Fibroblast of the conjunctiva (primary cell): ENCODE data around the gene CDH22.

Source experiments
- DNase-seq: peaks from one replicate; pipeline ENCODE4 v3.0.0-alpha.2; 2010; ENCODE audit warnings: low read depth

Gene CDH22

DNA sequence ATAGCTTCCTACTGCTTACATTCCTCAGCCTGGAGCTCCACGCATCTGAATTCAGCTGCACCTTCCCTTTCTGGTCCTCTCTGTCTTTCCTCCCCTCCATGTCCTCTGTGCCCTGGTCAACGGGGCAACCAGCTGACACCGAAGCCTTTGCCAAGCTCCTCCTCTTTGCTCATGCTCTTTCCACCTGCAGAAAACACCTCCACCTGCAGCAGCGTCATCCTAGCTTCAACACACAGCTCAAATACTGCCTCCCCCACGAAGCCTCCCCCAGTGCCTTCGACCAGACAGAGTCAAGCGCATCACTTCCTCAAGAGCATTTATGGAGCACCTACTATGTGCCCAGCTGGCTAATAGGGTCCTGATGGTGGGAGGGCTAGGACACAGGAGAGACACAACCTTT is 9.2 kb downstream of the CDH22 start:
- no peak for DNase-seq

DNA sequence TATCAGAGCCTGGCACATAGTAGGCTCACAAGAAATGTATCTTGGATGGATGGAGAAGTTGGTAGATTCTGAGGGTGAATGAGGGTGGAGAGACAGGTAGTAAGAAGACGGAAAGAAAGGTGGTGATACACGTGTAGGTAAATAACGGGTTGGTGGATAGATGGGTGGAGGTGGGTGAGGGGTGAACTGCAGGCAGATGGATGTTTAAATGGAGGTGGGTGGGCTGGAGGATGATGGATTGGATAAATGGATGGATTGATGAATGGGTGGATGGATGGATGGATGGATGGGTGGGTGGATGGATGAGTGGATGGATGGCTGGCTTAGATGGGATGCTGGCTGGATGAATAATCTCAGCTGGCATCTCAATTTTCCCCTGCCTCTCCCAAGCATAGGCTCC is 9.9 kb downstream of the CDH22 start:
- no peak for DNase-seq

DNA sequence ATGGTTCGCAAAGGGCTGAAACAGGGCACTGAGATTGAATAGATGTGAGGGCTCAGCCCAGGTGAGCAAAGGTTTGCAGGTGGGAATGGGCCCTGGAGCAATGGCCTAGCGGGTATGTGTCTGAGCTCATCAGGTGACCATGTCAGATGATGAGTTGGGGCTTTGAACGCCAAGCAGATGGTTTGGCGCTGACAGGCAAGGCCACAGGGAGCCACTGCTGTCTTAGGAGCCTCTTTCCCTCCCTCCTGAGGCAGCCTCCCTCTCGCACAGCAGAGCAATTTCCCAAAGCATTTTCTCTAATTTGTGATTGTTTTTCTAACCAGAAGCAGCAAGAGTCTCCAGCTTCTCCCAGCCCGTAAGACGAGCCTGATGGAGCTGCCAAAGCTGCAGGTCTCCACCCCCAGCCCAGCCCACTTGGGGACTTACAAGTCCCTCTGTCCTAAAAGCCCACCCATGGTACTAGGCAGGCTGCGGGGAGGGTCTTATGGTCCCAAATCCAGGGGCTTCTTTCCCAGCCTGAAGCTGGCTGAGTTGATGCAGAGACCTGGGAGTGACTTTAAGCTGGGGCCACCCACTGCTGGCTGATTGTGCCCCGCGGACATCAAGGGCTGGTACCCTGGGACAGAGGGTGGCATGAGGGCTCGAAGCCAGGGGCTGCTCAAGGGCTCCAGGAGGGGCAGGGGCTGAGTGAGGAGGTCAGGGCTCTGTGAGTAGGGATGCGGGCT is 11.6 kb downstream of the CDH22 start:
- DNase-seq = no peak

DNA sequence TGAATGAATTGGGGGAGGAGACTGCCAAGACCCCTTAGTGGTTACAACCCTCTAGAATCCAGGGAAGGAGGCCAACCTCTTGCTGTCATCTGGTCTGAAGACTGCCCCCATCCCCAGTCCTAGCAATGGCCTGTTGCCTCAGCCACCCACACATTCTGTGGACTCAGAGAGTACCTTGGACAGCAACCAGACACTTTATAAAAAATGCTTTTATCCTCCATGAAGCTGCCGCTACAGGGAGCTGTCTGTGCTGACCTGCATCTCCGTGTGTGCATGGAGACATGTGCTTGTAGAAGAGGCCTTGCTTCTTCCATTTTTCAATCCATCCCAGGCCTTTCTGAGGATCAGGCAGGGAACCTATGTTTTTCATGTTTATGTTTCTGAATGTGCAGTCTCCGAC is 15.2 kb downstream of the CDH22 start:
- DNase-seq = no peak

DNA sequence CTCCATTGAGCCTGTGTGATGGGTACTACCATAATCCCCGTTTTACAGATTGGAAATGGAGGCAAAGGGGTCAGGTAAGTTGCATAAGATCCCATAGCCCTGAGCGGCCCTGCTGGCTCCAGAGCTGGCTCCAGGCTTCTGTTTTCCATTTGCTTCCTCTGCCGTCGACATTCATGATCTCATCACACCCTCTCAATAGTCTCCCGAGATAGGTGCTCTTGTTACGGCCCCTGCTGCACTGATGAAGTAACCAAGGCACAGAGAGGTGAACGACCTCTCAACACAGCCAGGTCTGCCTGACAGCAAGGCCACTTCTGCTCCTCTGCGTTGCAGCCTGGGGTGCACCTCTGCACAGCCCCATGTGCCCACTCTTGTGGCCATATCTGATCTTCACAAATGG is 16.9 kb downstream of the CDH22 start:
- DNase-seq = no peak

DNA sequence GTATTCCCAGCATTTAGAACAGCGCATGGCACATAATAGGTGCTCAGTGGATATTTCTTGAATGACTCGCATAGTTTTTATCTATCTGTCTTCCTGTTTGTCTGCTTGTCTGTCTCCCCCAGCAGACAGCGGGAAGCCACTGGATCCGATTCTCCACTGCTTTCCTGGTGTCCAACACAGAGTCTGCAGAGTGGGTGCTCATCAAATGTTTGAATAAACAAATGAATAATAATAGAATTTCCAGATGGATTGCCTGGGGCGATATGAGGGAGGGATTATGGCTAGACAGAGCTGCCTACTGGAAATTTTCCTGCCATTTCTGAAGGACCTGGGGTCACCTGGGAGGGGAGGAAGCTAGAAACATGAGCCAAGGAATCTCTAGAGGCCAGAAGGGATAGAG is 18.9 kb downstream of the CDH22 start:
- DNase-seq = no peak

DNA sequence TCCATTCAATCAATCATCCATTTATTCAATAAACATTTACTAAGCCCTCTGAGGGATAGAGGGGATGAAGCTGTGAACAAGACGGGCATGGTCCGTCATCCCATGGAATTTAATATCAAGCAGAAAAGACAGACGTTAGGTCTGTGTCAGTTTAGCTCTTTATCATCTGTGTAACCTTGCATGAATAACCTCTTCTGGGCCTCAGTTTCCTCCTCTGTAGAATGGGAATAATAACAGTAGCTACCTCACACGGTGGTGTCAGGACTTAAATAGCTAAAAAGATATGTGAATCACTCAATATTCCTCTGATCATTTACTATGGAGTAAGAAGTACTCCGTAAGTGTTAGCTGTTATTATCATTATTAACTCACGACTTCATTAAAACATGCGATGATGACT is 21.3 kb downstream of the CDH22 start:
- DNase-seq = no peak

DNA sequence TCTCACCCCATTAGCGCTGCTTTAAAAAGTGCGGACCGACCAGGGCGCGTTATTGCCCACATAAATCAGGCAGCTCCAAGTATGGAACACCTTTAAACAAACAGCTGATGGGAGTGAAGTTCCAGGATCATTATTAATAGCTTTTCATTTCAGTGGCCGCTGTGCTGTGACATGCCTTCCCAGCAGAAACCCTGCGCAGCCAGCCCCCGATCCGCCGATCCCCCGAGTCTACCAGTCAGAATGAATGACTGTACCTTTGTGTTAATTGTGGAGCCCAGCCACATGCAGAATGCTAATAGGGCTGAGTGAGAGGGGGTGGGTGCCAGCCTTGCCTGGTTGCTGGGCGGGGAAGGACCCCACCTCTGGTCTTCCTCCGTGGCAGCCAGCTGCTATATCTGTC is 21.9 kb downstream of the CDH22 start:
- DNase-seq = no peak

DNA sequence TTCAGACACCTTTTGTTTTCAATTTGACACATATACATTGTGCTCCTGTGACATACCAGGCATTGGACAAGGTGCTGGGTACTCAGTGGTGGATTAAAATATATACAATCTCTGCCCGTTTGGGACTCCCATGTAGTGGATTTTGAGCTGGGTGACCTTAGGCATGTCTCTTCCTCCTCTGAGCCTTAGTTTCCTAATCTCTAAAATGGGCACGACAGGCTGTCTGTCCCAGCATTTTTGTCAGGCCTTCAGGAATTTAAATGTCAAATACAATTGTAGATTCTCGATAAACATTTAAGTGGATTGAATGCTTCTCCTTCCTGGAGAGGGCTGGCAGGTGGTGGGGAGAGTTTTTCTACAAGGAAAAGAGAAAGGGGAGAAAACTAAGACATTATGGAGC is 22.6 kb downstream of the CDH22 start:
- DNase-seq = no peak

DNA sequence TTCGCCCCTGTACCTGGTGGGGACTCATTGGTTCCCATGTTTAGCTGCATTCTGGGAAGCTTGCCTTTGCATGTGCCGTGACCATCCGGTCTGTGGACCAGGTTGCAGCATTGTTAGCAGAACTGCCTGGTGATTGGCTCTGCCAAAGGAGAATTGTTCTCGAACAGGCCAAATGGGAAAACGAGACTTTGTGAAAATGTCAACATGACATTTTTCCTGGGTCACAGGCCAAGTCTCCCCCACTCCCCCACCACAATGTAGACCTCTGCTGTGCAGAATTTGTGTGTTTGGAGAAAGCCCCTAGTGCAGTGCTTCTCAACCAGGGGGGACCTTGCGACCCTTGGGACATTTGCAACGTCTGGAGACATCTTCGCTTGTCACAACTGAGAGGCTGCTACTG is 23.2 kb downstream of the CDH22 start:
- no peak for DNase-seq

DNA sequence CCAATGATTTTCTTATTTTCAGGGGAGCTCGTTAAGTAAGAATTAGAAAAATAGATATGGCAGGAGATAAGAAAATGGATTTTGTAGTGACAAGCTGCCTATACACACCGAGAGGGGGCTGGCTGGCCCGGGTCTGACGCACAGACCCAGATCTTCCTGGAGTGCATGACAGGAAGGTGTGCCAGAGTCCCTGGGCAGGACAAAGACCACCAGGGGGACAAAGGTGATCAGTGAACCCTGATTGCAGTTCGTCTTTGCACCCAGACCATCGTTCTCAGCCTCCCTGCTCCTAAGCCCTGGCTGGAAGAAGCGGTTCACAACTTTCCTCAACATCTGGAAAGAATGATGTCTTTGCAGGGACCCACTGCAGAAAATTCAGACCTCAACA is 24.3 kb downstream of the CDH22 start:
- DNase-seq = no peak

DNA sequence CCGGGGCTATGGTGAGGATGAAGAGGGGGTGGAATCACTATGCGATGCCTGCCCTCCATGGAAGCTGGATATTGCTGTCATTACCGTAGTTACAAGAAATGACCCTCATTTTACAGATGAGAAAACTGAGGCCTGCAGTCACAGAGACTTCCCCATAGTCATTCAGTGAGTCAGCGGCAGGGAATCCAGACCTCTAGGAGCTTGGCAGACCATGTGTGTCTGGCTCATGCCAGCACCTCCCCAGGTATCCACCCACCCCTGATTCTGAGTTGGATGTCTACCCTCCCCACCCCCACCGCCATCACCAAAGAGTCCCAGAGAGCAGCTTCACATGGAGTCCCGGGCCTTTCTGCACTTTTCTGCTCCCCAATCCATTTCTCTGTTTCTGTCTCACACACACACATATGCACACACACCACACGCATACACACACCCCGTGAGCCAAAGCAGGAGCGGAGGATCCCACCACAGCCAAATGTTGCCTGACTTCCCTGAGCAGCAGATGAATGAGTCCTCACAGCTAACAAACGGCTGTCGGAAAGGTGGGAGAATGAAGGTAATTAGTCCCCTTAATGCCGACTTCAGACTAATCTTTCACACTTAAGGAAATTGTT is 24.8 kb downstream of the CDH22 start:
- no peak for DNase-seq

DNA sequence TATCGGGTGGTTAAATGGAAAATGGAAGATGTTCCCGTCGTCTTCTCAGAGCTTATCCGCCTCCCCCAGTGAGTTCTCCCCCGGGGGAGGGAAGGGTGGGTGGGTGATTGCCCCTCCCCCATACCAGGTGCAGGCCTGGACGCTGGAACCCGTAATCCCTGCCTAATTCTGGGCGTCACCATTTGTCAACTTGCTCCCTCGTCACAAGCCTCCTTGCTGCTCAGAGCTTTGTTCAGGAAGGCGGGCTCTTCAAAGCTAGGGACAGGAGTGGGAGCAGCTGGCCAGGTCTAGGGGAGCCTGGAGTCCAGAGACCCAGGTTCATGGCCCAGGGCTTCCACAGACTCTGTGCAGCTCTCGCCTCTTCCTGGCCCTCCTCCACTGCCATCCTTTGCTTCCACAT is 25.6 kb downstream of the CDH22 start:
- DNase-seq = no peak

DNA sequence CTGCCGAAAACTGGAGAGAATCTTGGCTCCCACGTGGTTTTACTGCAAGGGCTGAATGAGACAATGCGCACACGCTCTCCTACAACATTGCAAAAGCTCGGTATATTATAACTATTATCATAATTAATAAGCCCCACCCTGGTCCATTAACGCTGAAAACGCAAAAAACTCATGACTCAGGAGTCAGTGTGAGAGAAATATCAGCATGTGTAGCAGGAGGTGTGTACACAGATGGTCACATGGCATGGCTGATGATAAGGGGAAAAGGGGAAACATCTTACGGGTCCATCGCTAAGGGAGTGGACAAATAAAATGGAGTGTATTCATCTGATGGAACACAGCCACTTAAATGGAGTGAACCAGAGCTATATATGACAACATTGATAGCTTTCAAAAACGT is 29.2 kb downstream of the CDH22 start:
- no peak for DNase-seq

DNA sequence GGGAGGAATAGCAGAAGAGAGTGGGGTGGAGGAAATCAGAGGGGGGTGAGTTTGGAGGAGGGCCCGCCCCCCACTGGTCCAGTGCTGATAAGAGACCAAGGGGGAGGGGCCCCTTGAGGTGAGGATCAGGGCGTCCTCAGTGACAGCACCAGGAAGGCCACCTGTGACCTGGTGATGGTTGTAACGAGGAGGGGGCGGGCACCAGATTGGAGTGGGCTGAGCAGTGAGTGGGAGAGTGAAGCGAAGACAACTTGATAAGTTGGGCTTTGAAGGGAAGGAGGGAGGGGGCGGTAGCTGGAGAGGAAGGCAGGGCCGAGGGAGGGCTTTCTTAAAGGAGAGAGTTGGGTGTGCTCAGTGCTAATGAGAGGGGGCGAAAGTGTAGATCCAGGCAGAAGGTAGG is 30.7 kb downstream of the CDH22 start:
- DNase-seq = no peak

DNA sequence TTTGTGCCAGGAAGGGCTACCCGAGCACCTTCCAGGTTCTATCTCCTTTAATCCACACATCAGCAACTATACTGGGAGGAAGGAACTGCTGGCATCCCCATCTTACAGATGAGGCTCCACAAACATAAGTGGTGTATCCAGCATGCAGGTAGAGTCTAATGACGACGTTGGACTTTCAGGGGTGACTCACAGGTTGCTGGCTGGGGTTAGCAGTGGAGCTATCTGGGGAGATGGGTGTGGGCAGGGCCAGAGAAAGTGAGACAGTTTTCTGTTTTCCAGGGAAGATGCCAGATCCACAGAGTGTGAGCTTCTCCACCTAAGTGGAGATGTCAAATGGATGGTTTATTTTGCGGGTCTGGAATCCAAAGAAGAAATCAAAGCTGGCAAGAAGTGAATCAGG is 31.8 kb downstream of the CDH22 start:
- no peak for DNase-seq

DNA sequence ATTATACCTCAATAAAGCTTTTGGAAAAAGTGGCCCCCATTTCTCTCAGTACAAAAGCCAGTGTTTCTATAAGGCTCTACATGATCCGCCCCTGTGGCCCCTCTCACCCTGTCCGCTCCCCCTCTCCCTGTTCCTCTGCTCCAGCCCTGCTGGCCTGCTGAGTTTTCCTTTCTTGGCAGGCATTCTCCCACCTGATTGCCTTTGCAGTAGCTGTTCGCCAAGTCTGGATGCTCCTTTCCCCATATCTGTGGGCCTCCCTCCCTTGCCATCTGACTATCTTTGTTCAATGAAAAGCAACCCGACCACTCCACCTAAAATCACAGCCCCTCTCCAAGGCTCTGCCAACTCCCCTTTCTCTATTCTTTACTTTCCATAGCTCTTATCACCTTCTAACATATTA is 33.2 kb downstream of the CDH22 start:
- DNase-seq = no peak

DNA sequence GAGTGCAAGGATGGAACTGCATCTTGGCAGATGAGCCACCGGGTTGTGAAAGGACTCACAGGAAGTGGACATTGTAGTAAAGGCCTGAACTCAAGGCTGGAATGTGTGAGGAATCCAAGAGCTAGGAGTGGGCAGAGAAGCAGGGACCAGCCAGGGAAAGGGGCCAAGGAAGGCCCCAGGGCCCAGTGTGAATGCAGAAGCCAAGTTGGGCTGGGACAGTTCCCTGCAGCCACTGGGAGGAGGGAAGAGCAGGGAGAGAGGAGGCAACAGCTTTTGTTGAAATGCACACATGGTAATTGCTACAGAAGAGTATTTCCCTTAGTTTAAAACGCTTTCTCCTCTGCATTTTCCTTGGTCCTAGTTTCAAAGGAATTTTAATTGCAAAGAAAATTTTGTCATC is 34.6 kb downstream of the CDH22 start:
- DNase-seq = no peak

DNA sequence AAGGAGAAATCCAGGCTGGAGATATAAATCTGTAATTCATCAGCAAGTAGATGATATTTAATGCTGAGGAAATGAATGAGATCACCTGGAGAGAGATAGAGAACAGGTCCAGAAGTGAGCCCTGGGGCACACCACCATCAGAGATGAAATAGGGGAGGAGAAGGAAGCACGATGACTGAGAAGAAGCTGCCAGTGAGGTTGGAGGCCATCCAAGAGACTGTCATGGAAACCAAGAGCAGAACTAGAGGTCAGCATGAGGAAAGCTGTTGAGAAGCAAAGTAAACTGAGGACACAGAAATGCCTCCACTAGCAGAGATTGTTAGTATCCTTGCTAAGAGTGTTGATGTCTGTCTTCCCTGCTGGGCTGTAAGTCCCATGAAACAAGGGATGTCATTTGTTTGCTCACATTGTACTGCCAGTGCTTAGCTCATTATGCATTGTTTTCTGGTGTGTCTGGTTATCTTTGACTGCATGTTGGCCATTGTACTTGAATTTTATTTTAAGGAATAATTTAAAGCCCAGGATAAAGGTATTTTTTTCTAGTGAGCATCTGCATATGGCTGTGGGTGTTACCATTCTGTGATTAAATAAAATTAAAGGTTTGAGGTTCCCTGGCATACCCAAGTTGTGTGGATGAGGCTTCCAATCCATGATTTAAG is 35.8 kb downstream of the CDH22 start:
- no peak for DNase-seq

DNA sequence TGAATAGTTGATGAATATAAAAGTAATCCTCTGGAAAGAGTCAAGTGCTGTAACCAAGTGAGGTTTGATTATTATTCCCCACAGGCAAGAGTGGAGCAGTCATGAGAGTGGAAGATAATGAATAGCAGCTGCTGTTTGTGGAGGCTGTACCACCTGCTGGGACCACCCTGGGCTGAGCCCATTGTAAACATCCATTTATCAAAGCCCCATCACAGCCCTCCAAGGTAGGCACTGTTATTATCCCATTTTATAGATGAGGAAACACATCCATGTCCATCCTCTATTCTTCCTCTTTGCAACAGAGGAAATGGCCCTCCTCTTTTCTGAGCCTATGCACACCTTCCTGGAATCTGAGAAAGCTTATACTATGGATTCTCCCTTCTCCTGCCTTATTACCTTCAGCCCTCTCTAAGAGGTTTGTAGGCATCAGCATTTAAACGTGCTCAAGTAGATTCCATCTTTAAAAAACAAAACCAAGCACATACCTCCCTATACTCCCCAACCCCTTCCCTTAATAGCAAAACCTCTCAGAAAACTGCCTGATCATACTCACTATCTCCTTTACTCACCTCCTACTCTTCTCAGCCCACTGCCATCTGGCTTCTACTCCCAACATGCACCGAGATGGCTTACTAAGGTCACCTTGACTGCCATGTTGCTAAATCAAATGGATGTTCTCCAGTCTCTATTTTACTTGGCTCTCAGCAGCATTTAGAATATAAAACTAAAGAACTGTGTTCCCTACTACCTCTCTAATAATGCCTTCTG is 37.1 kb downstream of the CDH22 start:
- no peak for DNase-seq

DNA sequence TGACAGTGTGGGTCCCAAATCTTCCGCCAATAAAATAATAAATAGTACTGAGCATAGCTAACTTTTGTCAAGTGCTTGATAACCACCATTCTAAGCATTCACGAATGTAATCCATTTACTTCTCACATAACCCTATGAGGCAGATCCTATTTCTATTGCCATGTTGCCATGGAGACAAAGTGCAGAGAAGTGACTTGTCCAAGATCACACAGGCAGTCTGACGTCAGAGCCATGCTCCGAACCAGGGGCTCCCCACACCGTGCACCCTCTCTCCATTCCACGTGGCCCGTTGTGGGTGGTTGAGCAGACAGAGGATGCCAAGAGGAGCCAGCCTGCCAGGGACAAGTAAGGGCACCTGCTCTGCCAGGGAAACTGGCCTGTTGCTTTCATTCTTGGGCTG is 38.9 kb downstream of the CDH22 start:
- no peak for DNase-seq

DNA sequence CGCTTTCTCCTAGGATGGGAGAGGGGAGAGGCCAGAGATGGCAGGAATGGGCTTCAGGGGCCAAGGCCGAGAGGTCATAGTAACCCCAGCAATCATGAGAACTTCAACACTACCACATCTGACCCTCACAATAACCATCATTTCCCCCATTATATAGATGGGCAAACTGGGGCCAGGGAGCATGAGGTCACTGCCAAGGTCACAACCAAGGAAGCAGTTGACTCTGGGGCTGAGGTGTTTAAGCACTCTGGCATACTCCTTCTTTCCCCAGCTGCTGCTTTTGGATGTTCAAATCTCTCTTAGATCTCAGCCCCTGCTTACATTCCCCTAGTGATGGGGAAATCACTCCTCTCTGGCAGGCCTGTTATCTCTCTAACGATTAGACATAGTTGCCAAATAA is 39.6 kb downstream of the CDH22 start:
- no peak for DNase-seq

DNA sequence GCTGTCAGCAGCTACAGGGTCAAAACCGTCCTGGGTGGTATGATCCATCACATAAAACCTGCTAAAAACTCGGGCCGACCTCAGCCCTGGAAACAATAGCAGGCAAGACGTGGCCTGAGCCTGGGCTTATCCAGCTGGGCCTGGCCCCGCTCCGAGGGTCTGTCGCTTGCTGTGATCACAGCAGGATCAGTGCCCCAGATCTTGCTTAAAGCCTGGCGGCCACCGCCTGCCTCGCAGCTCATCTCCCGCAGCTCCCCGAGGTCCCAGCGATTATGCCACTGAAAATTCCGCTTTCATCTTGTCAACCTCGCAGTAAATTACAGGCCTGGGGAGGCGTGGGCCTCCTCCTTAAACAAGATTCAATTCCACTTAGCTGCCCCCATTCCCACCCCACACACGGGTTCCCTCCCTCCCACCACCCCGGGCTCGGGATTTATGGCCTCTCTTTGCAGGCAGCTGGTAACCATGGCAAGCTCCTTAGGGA is 40.1 kb downstream of the CDH22 start:
- no peak for DNase-seq
